Astrocyte (in vitro differentiated cells and primary cell): ENCODE data around the gene TRIM63. TPM values are rescaled to one million over a fixed set of nuclear protein-coding genes. Genes with fewer than 3 reads are reported as not detected.

Experiments
- DNase-seq: peaks from one replicate; pipeline ENCODE4 v3.0.0-alpha.2; 2010; ENCODE audit warnings: low read depth
- FAIRE-seq: peaks from 2 replicates; lab custom pipeline; 2011; peaks lifted over from hg19 to GRCh38; lab: Jason Lieb, UNC
- H2AFZ ChIP-seq: 2 replicates; pipeline ENCODE4 v1.6.0; 2012; ENCODE audit warnings: low read depth, low read length, inconsistent platforms
- H3K27ac ChIP-seq: 2 replicates; pipeline ENCODE4 v1.5.1; 2011; ENCODE audit warnings: low read depth, low read length, inconsistent platforms
- H3K27me3 ChIP-seq: 2 replicates; pipeline ENCODE4 v1.6.0; 2011; ENCODE audit warnings: low read length, inconsistent platforms; ENCODE audit not compliant: insufficient read depth
- H3K36me3 ChIP-seq: 2 replicates; pipeline ENCODE4 v1.5.1; 2011; ENCODE audit warnings: low read length, inconsistent platforms; ENCODE audit not compliant: insufficient read depth
- H3K4me1 ChIP-seq: 2 replicates; pipeline ENCODE4 v1.5.1; 2011; ENCODE audit warnings: low read length, inconsistent platforms; ENCODE audit not compliant: insufficient read depth
- H3K4me2 ChIP-seq: 2 replicates; pipeline ENCODE4 v1.6.0; 2012; ENCODE audit warnings: low read length, inconsistent platforms
- H3K4me3 ChIP-seq: 2 replicates; pipeline ENCODE4 v1.5.1; 2011; ENCODE audit warnings: low read depth, mild to moderate bottlenecking, low read length, inconsistent platforms; ENCODE audit not compliant: insufficient read depth
- H3K79me2 ChIP-seq: 2 replicates; pipeline ENCODE4 v1.6.0; 2012; ENCODE audit warnings: mild to moderate bottlenecking, low read length, inconsistent platforms; ENCODE audit not compliant: insufficient read depth
- H3K9ac ChIP-seq: 2 replicates; pipeline ENCODE4 v1.6.0; 2012; ENCODE audit warnings: mild to moderate bottlenecking, low read length, inconsistent platforms
- H3K9me3 ChIP-seq: 2 replicates; pipeline ENCODE4 v1.5.1; 2012; ENCODE audit warnings: low read depth, mild to moderate bottlenecking, low read length, inconsistent platforms; ENCODE audit not compliant: insufficient read depth
- H4K20me1 ChIP-seq: 2 replicates; pipeline ENCODE4 v1.6.0; 2012; ENCODE audit warnings: low read length, inconsistent platforms; ENCODE audit not compliant: insufficient read depth
- H3K27ac Mint-ChIP-seq: one replicate; pipeline ENCODE4 v1.8.0; 2021; ENCODE audit warnings: mild to moderate bottlenecking, mixed read lengths; ENCODE audit not compliant: unreplicated experiment
- H3K27me3 Mint-ChIP-seq: one replicate; pipeline ENCODE4 v1.8.0; 2021; ENCODE audit warnings: low read depth, mixed read lengths; ENCODE audit not compliant: unreplicated experiment
- H3K36me3 Mint-ChIP-seq: one replicate; pipeline ENCODE4 v1.8.0; 2021; ENCODE audit warnings: low read depth, mixed read lengths; ENCODE audit not compliant: unreplicated experiment
- H3K4me1 Mint-ChIP-seq: one replicate; pipeline ENCODE4 v1.8.0; 2021; ENCODE audit warnings: low read depth, mixed read lengths; ENCODE audit not compliant: unreplicated experiment
- H3K4me3 Mint-ChIP-seq: one replicate; pipeline ENCODE4 v1.8.0; 2021; ENCODE audit warnings: mild to moderate bottlenecking, moderate library complexity, mixed read lengths; ENCODE audit not compliant: unreplicated experiment
- H3K9me3 Mint-ChIP-seq: one replicate; pipeline ENCODE4 v1.8.0; 2021; ENCODE audit warnings: mild to moderate bottlenecking, mixed read lengths; ENCODE audit not compliant: unreplicated experiment
- CTCF ChIP-seq: IDR thresholded peaks from 2 replicates; pipeline ENCODE4 v1.5.1; 2011; ENCODE audit warnings: low read depth, mild to moderate bottlenecking, inconsistent platforms, low read length, moderate library complexity; ENCODE audit not compliant: insufficient read depth
- EZH2 ChIP-seq: IDR thresholded peaks from 2 replicates; pipeline ENCODE4 v1.6.1; 2012; ENCODE audit warnings: mild to moderate bottlenecking, low read length, inconsistent platforms; ENCODE audit not compliant: insufficient read depth
- total RNA-seq: library from RNA; stranded (reverse); gene quantifications from 2 replicates; pipeline ENCODE4 v1.2.1, GENCODE V29; 2021

Gene TRIM63
- total RNA-seq, 1 donor from 2014 or later, result not detected

- peak within 1 kb of the TSS; percentile 82 for H3K27ac ChIP-seq
- H3K4me1 ChIP-seq, result peaks cover 75% of the 10 kb centered on the region
- peak within 1 kb of the TSS; percentile 93 for H3K27ac Mint-ChIP-seq
- H2AFZ ChIP-seq, result peak within 1 kb of the TSS; percentile 72
- peak within 1 kb of the TSS; percentile 91 for H3K4me3 Mint-ChIP-seq
- no peaks in the 10 kb centered on the region for H3K36me3 ChIP-seq
- H3K4me1 Mint-ChIP-seq, result peaks cover 54% of the 10 kb centered on the region
- peak within 1 kb of the TSS; percentile 60 for H3K4me3 ChIP-seq
- peak within 1 kb of the TSS; percentile 84 for H3K4me2 ChIP-seq
- DNase-seq (peak; percentile 59), FAIRE-seq (peak; percentile 41)
- H3K9me3 Mint-ChIP-seq, result no peaks in the 10 kb centered on the region
- no peaks in the 10 kb centered on the region for H3K9me3 ChIP-seq
- TF ChIP-seq EZH2, result no peak
- no peak for TF ChIP-seq CTCF
- H3K27me3 Mint-ChIP-seq, result no peaks in the 10 kb centered on the region
- peaks cover 1% of the 10 kb centered on the region for H3K36me3 Mint-ChIP-seq
- no peaks in the 10 kb centered on the region for H3K27me3 ChIP-seq
- H4K20me1 ChIP-seq, result no peaks in the 10 kb centered on the region
- H3K79me2 ChIP-seq, result peaks cover 23% of the 10 kb centered on the region
- peak within 1 kb of the TSS; percentile 55 for H3K9ac ChIP-seq
These were observed 45.6 kb downstream of the TRIM63 start, which contains the start of gene EXTL1 for GRCh38 chr1:26021647-26022403. Gene EXTL1, plus strand, starts transcription at chr1:26021775. Its CDS starts 872 bp downstream, at chr1:26022647.

- DNase-seq, result peak; percentile 34
- H3K36me3 Mint-ChIP-seq, result no peaks in the 10 kb centered on the region
- H3K36me3 ChIP-seq, result no peaks in the 10 kb centered on the region
- H3K9me3 Mint-ChIP-seq, result no peaks in the 10 kb centered on the region
- peak overlapping the region; percentile 91 for H3K4me3 Mint-ChIP-seq
- peak overlapping the region; percentile 58 for H3K4me3 ChIP-seq
- peak overlapping the region; percentile 82 for H3K27ac ChIP-seq
- no peak for TF ChIP-seq EZH2
- TF ChIP-seq CTCF, result no peak
- H3K27me3 ChIP-seq, result no peaks in the 10 kb centered on the region
- peaks cover 82% of the 10 kb centered on the region for H3K4me1 ChIP-seq
- H4K20me1 ChIP-seq, result no peaks in the 10 kb centered on the region
- H3K27me3 Mint-ChIP-seq, result no peaks in the 10 kb centered on the region
- peak overlapping the region; percentile 93 for H3K27ac Mint-ChIP-seq
- peak overlapping the region; percentile 55 for H3K9ac ChIP-seq
- FAIRE-seq, result no peak
- no peaks in the 10 kb centered on the region for H3K9me3 ChIP-seq
- peaks cover 57% of the 10 kb centered on the region for H3K4me1 Mint-ChIP-seq
- peak overlapping the region; percentile 72 for H2AFZ ChIP-seq
- H3K4me2 ChIP-seq, result peak overlapping the region; percentile 84
- H3K79me2 ChIP-seq, result peaks cover 23% of the 10 kb centered on the region
These were observed 46.3 kb downstream of the TRIM63 start for GRCh38 chr1:26020941-26021646.
